WTC11 (cell line): Measurements from ENCODE around the gene FAM13A. TPM values are rescaled to one million over a fixed set of nuclear protein-coding genes. Genes with fewer than 3 reads are reported as not detected.

ENCODE experiments used
- ATAC-seq: fragments of 200-7000 bp; cut with Tn5 transposase; 2 replicates; pipeline ENCODE4 v1.10.0; 2021; ENCODE audit warnings: mild to moderate bottlenecking, moderate library complexity
- CTCF ChIA-PET: fragments of 300-600 bp; sonication (Branson Sonifier 250); formaldehyde crosslinking; loops from one replicate; lab custom pipeline; 2021; ENCODE audit warnings: antibody characterized with exemption; lab: Charles Lee
- POLR2A ChIA-PET: fragments of 350-600 bp; sonication (Branson Sonifier 250); formaldehyde crosslinking; loops from one replicate; lab custom pipeline; 2021; ENCODE audit warnings: antibody characterized with exemption; lab: Charles Lee
- DNase-seq: peaks from one replicate; pipeline ENCODE4 v3.0.0; 2021; ENCODE audit warnings: low spot score
- H3K27ac Mint-ChIP-seq: 2 replicates; pipeline ENCODE4 v1.8.0; 2021; ENCODE audit warnings: mixed read lengths
- H3K27me3 Mint-ChIP-seq: 2 replicates; pipeline ENCODE4 v1.8.0; 2021; ENCODE audit warnings: low read depth, mild to moderate bottlenecking, moderate library complexity, mixed read lengths
- H3K36me3 Mint-ChIP-seq: 2 replicates; pipeline ENCODE4 v1.8.0; 2021; ENCODE audit warnings: mixed read lengths
- H3K4me1 Mint-ChIP-seq: 2 replicates; pipeline ENCODE4 v1.8.0; 2022; ENCODE audit warnings: mixed read lengths
- H3K4me3 Mint-ChIP-seq: 2 replicates; pipeline ENCODE4 v1.8.0; 2021; ENCODE audit warnings: mild to moderate bottlenecking, moderate library complexity, mixed read lengths
- H3K9me3 Mint-ChIP-seq: 2 replicates; pipeline ENCODE4 v1.8.0; 2021; ENCODE audit warnings: mixed read lengths
- CREB1 ChIP-seq: sonication (generic); formaldehyde crosslinking; IDR thresholded peaks from 2 replicates; pipeline ENCODE4 v1.8.0; 2023; ENCODE audit warnings: mild to moderate bottlenecking, missing genetic modification reagents
- CTCF ChIP-seq: fragments of 200-600 bp; IDR thresholded peaks from 2 replicates; pipeline ENCODE4 v1.8.0; 2022; ENCODE audit warnings: antibody characterized with exemption
- ETV6 ChIP-seq: sonication (generic); formaldehyde crosslinking; IDR thresholded peaks from 2 replicates; pipeline ENCODE4 v1.8.1; 2022; ENCODE audit warnings: mild to moderate bottlenecking, missing genetic modification reagents
- GABPB1 ChIP-seq: sonication (generic); formaldehyde crosslinking; IDR thresholded peaks from 2 replicates; pipeline ENCODE4 v1.8.1; 2023; ENCODE audit warnings: mild to moderate bottlenecking, missing genetic modification reagents
- HMGXB4 ChIP-seq: sonication (generic); formaldehyde crosslinking; IDR thresholded peaks from 2 replicates; pipeline ENCODE4 v1.8.1; 2023; ENCODE audit warnings: mild to moderate bottlenecking, moderate library complexity, missing genetic modification reagents
- NFATC4 ChIP-seq: fragments of 250-450 bp; sonication (Bioruptor Pico); IDR thresholded peaks from 2 replicates; pipeline ENCODE4 v1.9.0; 2021; ENCODE audit warnings: mild to moderate bottlenecking
- RELA ChIP-seq: sonication (generic); formaldehyde crosslinking; IDR thresholded peaks from 2 replicates; pipeline ENCODE4 v1.8.1; 2022; ENCODE audit warnings: missing genetic modification reagents, mild to moderate bottlenecking, borderline replicate concordance
- USF2 ChIP-seq: sonication (generic); formaldehyde crosslinking; IDR thresholded peaks from 2 replicates; pipeline ENCODE4 v1.8.1; 2023; ENCODE audit warnings: mild to moderate bottlenecking, missing genetic modification reagents, moderate library complexity
- ZNF219 ChIP-seq: sonication (generic); formaldehyde crosslinking; IDR thresholded peaks from 2 replicates; pipeline ENCODE4 v1.8.0; 2023; ENCODE audit warnings: missing genetic modification reagents, mild to moderate bottlenecking, borderline replicate concordance
- ZNF317 ChIP-seq: sonication (generic); formaldehyde crosslinking; IDR thresholded peaks from 2 replicates; pipeline ENCODE4 v1.8.1; 2023; ENCODE audit warnings: low read depth, mild to moderate bottlenecking, moderate library complexity, missing genetic modification reagents, borderline replicate concordance
- ZNF396 ChIP-seq: fragments of 250-450 bp; sonication (Bioruptor Pico); IDR thresholded peaks from 2 replicates; pipeline ENCODE4 v1.8.0; 2021; ENCODE audit warnings: mild to moderate bottlenecking, moderate library complexity, borderline replicate concordance
- total RNA-seq: library from RNA; stranded (reverse); gene quantifications from 3 replicates; pipeline ENCODE4 v1.2.3, GENCODE V29; 2021
- TF ChIP-seq, protein P1 (sequence below): sonication (generic); formaldehyde crosslinking; conservative IDR thresholded peaks from 2 replicates; pipeline ENCODE4 v1.8.1; 2023; ENCODE audit warnings: mild to moderate bottlenecking, low read depth, missing genetic modification reagents, moderate library complexity
- TF ChIP-seq, protein P2 (sequence below): sonication (generic); formaldehyde crosslinking; IDR thresholded peaks from 2 replicates; pipeline ENCODE4 v1.8.0; 2023; ENCODE audit warnings: missing genetic modification reagents, mild to moderate bottlenecking, borderline replicate concordance

Gene FAM13A
- total RNA-seq, 1 experiment from 2014 or later, result 14.6 TPM

GRCh38 chr4:89055157-89056080, 1.6 kb downstream of the FAM13A start:
- H3K27ac Mint-ChIP-seq, result peak overlapping the region; percentile 54; the same call in 1 of the 2 replicates
- TF ChIP-seq ZNF396 (CRISPR knock-in tag), result no peak
- TF ChIP-seq ETV6 (CRISPR knock-in tag), result no peak
- TF ChIP-seq USF2 (CRISPR knock-in tag), result no peak
- TF ChIP-seq CREB1 (CRISPR knock-in tag), result no peak
- TF ChIP-seq HMGXB4 (CRISPR knock-in tag), result no peak
- TF ChIP-seq CTCF, result no peak
- TF ChIP-seq ZNF219 (CRISPR knock-in tag), result no peak
- no peak for TF ChIP-seq NFATC4 (CRISPR knock-in tag)
- TF ChIP-seq, protein P1, sequence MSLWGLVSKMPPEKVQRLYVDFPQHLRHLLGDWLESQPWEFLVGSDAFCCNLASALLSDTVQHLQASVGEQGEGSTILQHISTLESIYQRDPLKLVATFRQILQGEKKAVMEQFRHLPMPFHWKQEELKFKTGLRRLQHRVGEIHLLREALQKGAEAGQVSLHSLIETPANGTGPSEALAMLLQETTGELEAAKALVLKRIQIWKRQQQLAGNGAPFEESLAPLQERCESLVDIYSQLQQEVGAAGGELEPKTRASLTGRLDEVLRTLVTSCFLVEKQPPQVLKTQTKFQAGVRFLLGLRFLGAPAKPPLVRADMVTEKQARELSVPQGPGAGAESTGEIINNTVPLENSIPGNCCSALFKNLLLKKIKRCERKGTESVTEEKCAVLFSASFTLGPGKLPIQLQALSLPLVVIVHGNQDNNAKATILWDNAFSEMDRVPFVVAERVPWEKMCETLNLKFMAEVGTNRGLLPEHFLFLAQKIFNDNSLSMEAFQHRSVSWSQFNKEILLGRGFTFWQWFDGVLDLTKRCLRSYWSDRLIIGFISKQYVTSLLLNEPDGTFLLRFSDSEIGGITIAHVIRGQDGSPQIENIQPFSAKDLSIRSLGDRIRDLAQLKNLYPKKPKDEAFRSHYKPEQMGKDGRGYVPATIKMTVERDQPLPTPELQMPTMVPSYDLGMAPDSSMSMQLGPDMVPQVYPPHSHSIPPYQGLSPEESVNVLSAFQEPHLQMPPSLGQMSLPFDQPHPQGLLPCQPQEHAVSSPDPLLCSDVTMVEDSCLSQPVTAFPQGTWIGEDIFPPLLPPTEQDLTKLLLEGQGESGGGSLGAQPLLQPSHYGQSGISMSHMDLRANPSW (CRISPR knock-in tag), result no peak
- TF ChIP-seq, protein P2, sequence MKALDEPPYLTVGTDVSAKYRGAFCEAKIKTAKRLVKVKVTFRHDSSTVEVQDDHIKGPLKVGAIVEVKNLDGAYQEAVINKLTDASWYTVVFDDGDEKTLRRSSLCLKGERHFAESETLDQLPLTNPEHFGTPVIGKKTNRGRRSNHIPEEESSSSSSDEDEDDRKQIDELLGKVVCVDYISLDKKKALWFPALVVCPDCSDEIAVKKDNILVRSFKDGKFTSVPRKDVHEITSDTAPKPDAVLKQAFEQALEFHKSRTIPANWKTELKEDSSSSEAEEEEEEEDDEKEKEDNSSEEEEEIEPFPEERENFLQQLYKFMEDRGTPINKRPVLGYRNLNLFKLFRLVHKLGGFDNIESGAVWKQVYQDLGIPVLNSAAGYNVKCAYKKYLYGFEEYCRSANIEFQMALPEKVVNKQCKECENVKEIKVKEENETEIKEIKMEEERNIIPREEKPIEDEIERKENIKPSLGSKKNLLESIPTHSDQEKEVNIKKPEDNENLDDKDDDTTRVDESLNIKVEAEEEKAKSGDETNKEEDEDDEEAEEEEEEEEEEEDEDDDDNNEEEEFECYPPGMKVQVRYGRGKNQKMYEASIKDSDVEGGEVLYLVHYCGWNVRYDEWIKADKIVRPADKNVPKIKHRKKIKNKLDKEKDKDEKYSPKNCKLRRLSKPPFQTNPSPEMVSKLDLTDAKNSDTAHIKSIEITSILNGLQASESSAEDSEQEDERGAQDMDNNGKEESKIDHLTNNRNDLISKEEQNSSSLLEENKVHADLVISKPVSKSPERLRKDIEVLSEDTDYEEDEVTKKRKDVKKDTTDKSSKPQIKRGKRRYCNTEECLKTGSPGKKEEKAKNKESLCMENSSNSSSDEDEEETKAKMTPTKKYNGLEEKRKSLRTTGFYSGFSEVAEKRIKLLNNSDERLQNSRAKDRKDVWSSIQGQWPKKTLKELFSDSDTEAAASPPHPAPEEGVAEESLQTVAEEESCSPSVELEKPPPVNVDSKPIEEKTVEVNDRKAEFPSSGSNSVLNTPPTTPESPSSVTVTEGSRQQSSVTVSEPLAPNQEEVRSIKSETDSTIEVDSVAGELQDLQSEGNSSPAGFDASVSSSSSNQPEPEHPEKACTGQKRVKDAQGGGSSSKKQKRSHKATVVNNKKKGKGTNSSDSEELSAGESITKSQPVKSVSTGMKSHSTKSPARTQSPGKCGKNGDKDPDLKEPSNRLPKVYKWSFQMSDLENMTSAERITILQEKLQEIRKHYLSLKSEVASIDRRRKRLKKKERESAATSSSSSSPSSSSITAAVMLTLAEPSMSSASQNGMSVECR (CRISPR knock-in tag), result no peak
- TF ChIP-seq GABPB1 (CRISPR knock-in tag), result no peak
- no peak for TF ChIP-seq ZNF317 (CRISPR knock-in tag)
- TF ChIP-seq RELA (CRISPR knock-in tag), result no peak
- peaks cover 12% of the 10 kb centered on the region for H3K36me3 Mint-ChIP-seq
- peaks cover 48% of the 10 kb centered on the region for H3K4me1 Mint-ChIP-seq
- ATAC-seq (no peak), DNase-seq (no peak)
- ChIA-PET CTCF (interaction anchor here (1.4 kb wide), 1 partner anchor 33 kb away, joined by 3 read pairs; no protein-coding TSS in a partner anchor), POLR2A (no interaction called here)
- H3K4me3 Mint-ChIP-seq, result peak overlapping the region; percentile 85
- H3K9me3 Mint-ChIP-seq, result peaks cover 17% of the 10 kb centered on the region
- 0 out of 2 replicates have a peak, but pooled peaks cover under 1% of the 10 kb centered on the region for H3K27me3 Mint-ChIP-seq
